Caco-2 (cell line): ENCODE measurements around the gene KIAA1958. TPM values are rescaled to one million over a fixed set of nuclear protein-coding genes. Genes with fewer than 3 reads are reported as not detected.

Experiments
- BruUV-seq: library from RNA; stranded (reverse); fragments of 400-500 nt; replicated peaks from 2 replicates; lab custom pipeline; 2021; lab: Mats Ljungman, UMichigan
- CTCF ChIA-PET: fragments of 300-600 bp; sonication (Branson Sonifier 250); formaldehyde crosslinking; loops from one replicate; lab custom pipeline; 2022; ENCODE audit warnings: antibody characterized with exemption; lab: Charles Lee
- POLR2A ChIA-PET: fragments of 300-600 bp; sonication (Branson Sonifier 250); formaldehyde crosslinking; loops from one replicate; lab custom pipeline; 2022; ENCODE audit warnings: antibody characterized with exemption; lab: Charles Lee
- DNase-seq, 2 experiments: peaks; one replicate each; pipeline versions ENCODE4 v3.0.0 to v3.0.0-alpha.2; 2020 to 2022
- H3K27me3 ChIP-seq: replicated peaks from 2 replicates; pipeline ENCODE4 v1.6.0; 2011; ENCODE audit warnings: low read length; ENCODE audit not compliant: control insufficient read depth, insufficient read depth
- H3K36me3 ChIP-seq: 2 replicates; pipeline ENCODE4 v1.5.1; 2011; ENCODE audit warnings: low read length; ENCODE audit not compliant: control insufficient read depth, insufficient read depth
- H3K4me1 ChIP-seq: fragments of 250-450 bp; sonication (Bioruptor Pico); 2 replicates; pipeline ENCODE4 v1.5.1; 2020; ENCODE audit warnings: mild to moderate bottlenecking
- H3K4me3 ChIP-seq: 2 replicates; pipeline ENCODE4 v1.5.1; 2011; ENCODE audit warnings: low read depth, mild to moderate bottlenecking, control low read depth, low read length
- H3K9me3 ChIP-seq: fragments of 250-450 bp; sonication (Bioruptor Pico); 2 replicates; pipeline ENCODE4 v1.5.1; 2020; ENCODE audit warnings: mild to moderate bottlenecking, moderate library complexity
- H3K27ac Mint-ChIP-seq: one replicate; pipeline ENCODE4 v1.8.0; 2022; ENCODE audit warnings: mixed read lengths; ENCODE audit not compliant: unreplicated experiment
- H3K27me3 Mint-ChIP-seq: one replicate; pipeline ENCODE4 v1.8.0; 2022; ENCODE audit warnings: mixed read lengths; ENCODE audit not compliant: insufficient read depth, unreplicated experiment
- H3K36me3 Mint-ChIP-seq: one replicate; pipeline ENCODE4 v1.8.0; 2022; ENCODE audit warnings: mild to moderate bottlenecking, mixed read lengths; ENCODE audit not compliant: insufficient read depth, unreplicated experiment
- H3K4me1 Mint-ChIP-seq: one replicate; pipeline ENCODE4 v1.8.0; 2022; ENCODE audit warnings: low read depth, mixed read lengths; ENCODE audit not compliant: unreplicated experiment
- H3K4me3 Mint-ChIP-seq: one replicate; pipeline ENCODE4 v1.8.0; 2022; ENCODE audit warnings: mild to moderate bottlenecking, moderate library complexity, mixed read lengths; ENCODE audit not compliant: unreplicated experiment
- H3K9me3 Mint-ChIP-seq: one replicate; pipeline ENCODE4 v1.8.0; 2022; ENCODE audit warnings: mixed read lengths; ENCODE audit not compliant: unreplicated experiment
- intact Hi-C: fragments of 100-400 bp; cut with micrococcal nuclease; formaldehyde crosslinking; loops from one replicate; pipeline ENCODE4 v1.10.0; 2022; ENCODE audit not compliant: unreplicated experiment
- total RNA-seq: library from RNA; stranded (reverse); gene quantifications from 2 replicates; pipeline ENCODE4 v1.2.3, GENCODE V29; 2022
- TF ChIP-seq, protein P1 (sequence below), 2 experiments: fragments of 200-600 bp in 1 of 2; IDR thresholded peaks; 1 replicate in 1 of 2; 2 replicates in 1 of 2; pipeline versions ENCODE4 v1.5.1 to v1.8.0; 2011 to 2022; ENCODE audit warnings: antibody characterized with exemption in 1 of 2, control low read depth in 1 of 2, inconsistent platforms in 1 of 2, low read depth in 1 of 2, low read length in 1 of 2, mild to moderate bottlenecking in 1 of 2, moderate library complexity in 1 of 2; ENCODE audit not compliant: insufficient read depth in 1 of 2, severe bottlenecking in 1 of 2, unreplicated experiment in 1 of 2

Gene KIAA1958
- total RNA-seq, 1 experiment from 2014 or later: 20.0 TPM

DNA sequence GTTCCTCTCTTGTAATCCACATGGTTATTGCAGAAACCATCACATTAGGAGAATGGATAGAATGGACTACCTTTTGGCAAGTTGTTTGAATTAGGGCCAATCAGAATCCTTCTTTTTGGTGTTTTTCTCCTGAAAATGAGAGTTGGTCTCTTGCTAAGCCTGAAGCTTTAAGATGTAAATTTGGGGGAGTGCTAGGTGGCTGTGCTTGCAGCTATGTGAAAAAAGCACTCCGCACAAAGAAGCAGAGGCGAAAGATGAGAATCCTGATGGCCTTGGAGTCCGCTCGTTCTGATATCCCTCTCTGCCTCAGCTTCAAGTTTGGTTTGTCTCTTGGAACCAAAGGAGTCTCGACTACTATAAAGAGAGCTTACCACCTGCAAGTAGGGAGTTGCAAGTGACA, 167.7 kb downstream of the KIAA1958 start:
- H3K4me3 ChIP-seq: no peak overlapping the region
- peaks cover 10% of the 10 kb centered on the region; the same call in 1 of the 2 replicates for H3K4me1 ChIP-seq
- intact Hi-C loops: no loop called here
- H3K36me3 ChIP-seq: no peaks in the 10 kb centered on the region
- Mint-ChIP-seq H3K4me1 (peaks cover 11% of the 10 kb centered on the region), H3K9me3 (peaks cover 22% of the 10 kb centered on the region), H3K27ac (peak overlapping the region; percentile 20), H3K27me3 (no peaks in the 10 kb centered on the region), H3K4me3 (no peak overlapping the region), H3K36me3 (peaks cover 6% of the 10 kb centered on the region)
- TF ChIP-seq, protein P1, sequence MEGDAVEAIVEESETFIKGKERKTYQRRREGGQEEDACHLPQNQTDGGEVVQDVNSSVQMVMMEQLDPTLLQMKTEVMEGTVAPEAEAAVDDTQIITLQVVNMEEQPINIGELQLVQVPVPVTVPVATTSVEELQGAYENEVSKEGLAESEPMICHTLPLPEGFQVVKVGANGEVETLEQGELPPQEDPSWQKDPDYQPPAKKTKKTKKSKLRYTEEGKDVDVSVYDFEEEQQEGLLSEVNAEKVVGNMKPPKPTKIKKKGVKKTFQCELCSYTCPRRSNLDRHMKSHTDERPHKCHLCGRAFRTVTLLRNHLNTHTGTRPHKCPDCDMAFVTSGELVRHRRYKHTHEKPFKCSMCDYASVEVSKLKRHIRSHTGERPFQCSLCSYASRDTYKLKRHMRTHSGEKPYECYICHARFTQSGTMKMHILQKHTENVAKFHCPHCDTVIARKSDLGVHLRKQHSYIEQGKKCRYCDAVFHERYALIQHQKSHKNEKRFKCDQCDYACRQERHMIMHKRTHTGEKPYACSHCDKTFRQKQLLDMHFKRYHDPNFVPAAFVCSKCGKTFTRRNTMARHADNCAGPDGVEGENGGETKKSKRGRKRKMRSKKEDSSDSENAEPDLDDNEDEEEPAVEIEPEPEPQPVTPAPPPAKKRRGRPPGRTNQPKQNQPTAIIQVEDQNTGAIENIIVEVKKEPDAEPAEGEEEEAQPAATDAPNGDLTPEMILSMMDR (IDR thresholded peaks at IDR 0.05; ENCODE audit: insufficient read depth in 1 of 2, low read depth in 1 of 2, low read length in 1 of 2, severe bottlenecking in 1 of 2, unreplicated experiment in 1 of 2): no peak
- ChIA-PET CTCF (no interaction called here), POLR2A (interaction anchor here (0.6 kb wide), 1 partner anchor 1985 kb away, joined by 6 read pairs; the partner anchor contains the start of gene MUSK)
- no peaks in the 10 kb centered on the region for H3K9me3 ChIP-seq
- no peak for DNase-seq
- no TSS peak for BruUV-seq
- no peaks in the 10 kb centered on the region for H3K27me3 ChIP-seq

DNA sequence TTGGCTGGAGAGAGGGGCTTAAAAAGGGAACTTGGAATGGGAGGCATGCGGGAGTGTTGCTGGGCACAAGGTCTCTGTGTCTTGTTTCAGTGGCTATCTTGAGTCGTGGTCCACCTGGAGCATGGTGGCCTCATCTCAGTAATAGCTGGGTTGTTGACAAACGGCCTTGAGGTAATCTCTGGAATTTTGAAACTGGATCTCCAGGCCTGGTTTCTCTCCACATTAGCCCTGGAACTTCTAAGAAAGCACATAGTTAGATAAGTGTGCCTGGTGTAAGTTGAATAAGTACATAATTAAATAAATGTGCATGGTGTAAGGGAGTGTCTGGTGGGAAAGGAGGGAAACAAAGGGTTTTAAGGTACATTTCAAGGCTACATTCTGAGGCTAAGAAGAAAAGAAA, 169.0 kb downstream of the KIAA1958 start:
- no peak overlapping the region for H3K4me3 ChIP-seq
- no TSS peak for BruUV-seq
- Mint-ChIP-seq H3K36me3 (peaks cover 6% of the 10 kb centered on the region), H3K27me3 (no peaks in the 10 kb centered on the region), H3K9me3 (peaks cover 11% of the 10 kb centered on the region), H3K4me3 (peak overlapping the region; percentile 15), H3K27ac (peak overlapping the region; percentile 34), H3K4me1 (peaks cover 11% of the 10 kb centered on the region)
- ChIA-PET POLR2A (no interaction called here), CTCF (no interaction called here)
- H3K9me3 ChIP-seq: no peaks in the 10 kb centered on the region
- intact Hi-C loops: no loop called here
- H3K27me3 ChIP-seq: no peaks in the 10 kb centered on the region
- H3K4me1 ChIP-seq: peaks cover 10% of the 10 kb centered on the region; the same call in 1 of the 2 replicates
- H3K36me3 ChIP-seq: no peaks in the 10 kb centered on the region
- TF ChIP-seq, protein P1 (IDR thresholded peaks at IDR 0.05; ENCODE audit: insufficient read depth in 1 of 2, low read depth in 1 of 2, low read length in 1 of 2, severe bottlenecking in 1 of 2, unreplicated experiment in 1 of 2): no peak
- DNase-seq: peak; percentile 44 to 59

DNA sequence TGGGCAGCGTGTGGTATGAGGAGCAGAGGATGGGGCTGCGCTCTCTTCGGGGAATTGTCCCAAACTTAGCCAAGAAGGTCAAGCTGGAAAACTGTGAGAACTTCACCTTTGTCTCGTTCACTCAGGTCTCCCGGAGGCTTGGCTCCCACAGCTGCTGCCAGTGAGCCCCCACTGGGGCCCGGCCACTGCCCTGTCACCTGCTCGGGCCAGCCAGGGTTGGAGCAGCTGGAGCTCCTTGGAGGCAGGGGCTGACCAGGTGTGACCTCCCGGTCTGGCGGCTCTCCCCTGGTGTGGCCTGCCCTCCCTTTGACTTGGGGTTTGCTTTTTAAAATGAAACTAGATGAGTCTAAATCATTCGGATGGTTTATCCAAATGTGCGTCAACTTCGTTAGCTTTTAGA, 173.3 kb downstream of the KIAA1958 start:
- H3K27ac Mint-ChIP-seq: no peak overlapping the region
- TF ChIP-seq, protein P1 (IDR thresholded peaks at IDR 0.05; ENCODE audit: insufficient read depth in 1 of 2, low read depth in 1 of 2, low read length in 1 of 2, severe bottlenecking in 1 of 2, unreplicated experiment in 1 of 2): no peak
- no peak overlapping the region for H3K4me3 Mint-ChIP-seq
- no TSS peak for BruUV-seq
- ChIA-PET CTCF (no interaction called here), POLR2A (no interaction called here)
- peaks cover 11% of the 10 kb centered on the region for H3K4me1 Mint-ChIP-seq
- H3K4me3 ChIP-seq: no peak overlapping the region
- H3K9me3 ChIP-seq: no peaks in the 10 kb centered on the region
- no peak for DNase-seq
- H3K36me3 Mint-ChIP-seq: peaks cover 6% of the 10 kb centered on the region
- H3K27me3 ChIP-seq: no peaks in the 10 kb centered on the region
- peaks cover 10% of the 10 kb centered on the region; the same call in 1 of the 2 replicates for H3K4me1 ChIP-seq
- no peaks in the 10 kb centered on the region for H3K9me3 Mint-ChIP-seq
- H3K27me3 Mint-ChIP-seq: no peaks in the 10 kb centered on the region
- H3K36me3 ChIP-seq: no peaks in the 10 kb centered on the region
- intact Hi-C loops: no loop called here
